H9 (cell line): Measurements from ENCODE around the gene PRTG. TPM values are rescaled to one million over a fixed set of nuclear protein-coding genes. Genes with fewer than 3 reads are reported as not detected.

ENCODE experiments used
- DNase-seq: peaks from one replicate; pipeline ENCODE4 v3.0.0-alpha.2; 2017
- H2AFZ ChIP-seq: one replicate; pipeline ENCODE4 v1.6.1; 2013; ENCODE audit warnings: mild to moderate bottlenecking, low read length, control low read depth, moderate library complexity
- H2AK5ac ChIP-seq: 2 replicates; pipeline ENCODE4 v1.6.1; 2013; ENCODE audit warnings: low read length, control low read depth, mixed read lengths; ENCODE audit not compliant: insufficient read length
- H2BK120ac ChIP-seq: one replicate; pipeline ENCODE4 v1.6.1; 2013; ENCODE audit warnings: low read depth, mild to moderate bottlenecking, low read length, control low read depth, inconsistent platforms; ENCODE audit not compliant: poor library complexity, severe bottlenecking
- H2BK12ac ChIP-seq: 2 replicates; pipeline ENCODE4 v1.6.1; 2013; ENCODE audit warnings: low read length, control low read depth, mixed read lengths, low read depth; ENCODE audit not compliant: insufficient read length
- H2BK15ac ChIP-seq: 2 replicates; pipeline ENCODE4 v1.6.1; 2013; ENCODE audit warnings: low read depth, low read length, control low read depth
- H2BK20ac ChIP-seq: one replicate; pipeline ENCODE4 v1.6.1; 2013; ENCODE audit warnings: low read depth, mild to moderate bottlenecking, low read length, control low read depth, inconsistent platforms; ENCODE audit not compliant: poor library complexity, severe bottlenecking
- H2BK5ac ChIP-seq: 2 replicates; pipeline ENCODE4 v1.6.1; 2013; ENCODE audit warnings: low read length, control low read depth, mixed read lengths; ENCODE audit not compliant: insufficient read length
- H3K14ac ChIP-seq: 2 replicates; pipeline ENCODE4 v1.6.1; 2013; ENCODE audit warnings: low read length, control low read depth; ENCODE audit not compliant: insufficient read depth
- H3K18ac ChIP-seq: 2 replicates; pipeline ENCODE4 v1.6.1; 2013; ENCODE audit warnings: low read depth, mild to moderate bottlenecking, mixed read lengths, low read length, control low read depth; ENCODE audit not compliant: insufficient read length
- H3K23ac ChIP-seq: 2 replicates; pipeline ENCODE4 v1.6.1; 2013; ENCODE audit warnings: low read length, control low read depth, mixed read lengths, low read depth; ENCODE audit not compliant: insufficient read length
- H3K23me2 ChIP-seq: 2 replicates; pipeline ENCODE4 v1.6.1; 2013; ENCODE audit warnings: low read depth, mild to moderate bottlenecking, mixed read lengths, low read length, control low read depth; ENCODE audit not compliant: insufficient read length, poor library complexity, severe bottlenecking
- H3K27ac ChIP-seq: 2 replicates; pipeline ENCODE4 v1.5.1; 2013; ENCODE audit warnings: low read length, control low read depth, mixed read lengths, low read depth; ENCODE audit not compliant: insufficient read length
- H3K27me3 ChIP-seq: 2 replicates; pipeline ENCODE4 v1.6.1; 2013; ENCODE audit warnings: low read length, control low read depth, inconsistent platforms; ENCODE audit not compliant: insufficient read depth
- H3K4ac ChIP-seq: 2 replicates; pipeline ENCODE4 v1.6.1; 2013; ENCODE audit warnings: low read depth, mild to moderate bottlenecking, control low read depth, inconsistent platforms, low read length, moderate library complexity
- H3K4me1 ChIP-seq: 2 replicates; pipeline ENCODE4 v1.6.1; 2013; ENCODE audit warnings: low read length, control low read depth, inconsistent platforms; ENCODE audit not compliant: insufficient read depth
- H3K4me2 ChIP-seq: 2 replicates; pipeline ENCODE4 v1.6.1; 2013; ENCODE audit warnings: low read length, control low read depth, mixed read lengths; ENCODE audit not compliant: insufficient read length, insufficient read depth
- H3K56ac ChIP-seq: 2 replicates; pipeline ENCODE4 v1.6.1; 2013; ENCODE audit warnings: low read depth, mild to moderate bottlenecking, mixed read lengths, low read length, control low read depth; ENCODE audit not compliant: insufficient read length
- H3K79me1 ChIP-seq: 2 replicates; pipeline ENCODE4 v1.6.1; 2013; ENCODE audit warnings: low read depth, mild to moderate bottlenecking, moderate library complexity, low read length, control low read depth, inconsistent platforms; ENCODE audit not compliant: insufficient read depth, poor library complexity, severe bottlenecking
- H3K79me2 ChIP-seq: 2 replicates; pipeline ENCODE4 v1.6.1; 2013; ENCODE audit warnings: low read length, control low read depth, inconsistent platforms; ENCODE audit not compliant: insufficient read depth
- H3K9ac ChIP-seq: 2 replicates; pipeline ENCODE4 v1.6.1; 2013; ENCODE audit warnings: low read length, control low read depth, mixed read lengths; ENCODE audit not compliant: insufficient read length; ENCODE audit errors: extremely low read depth
- H3K9me3 ChIP-seq: one replicate; pipeline ENCODE4 v1.6.1; 2013; ENCODE audit warnings: low read depth, low read length, inconsistent platforms; ENCODE audit not compliant: control insufficient read depth
- H3T11ph ChIP-seq: one replicate; pipeline ENCODE4 v1.6.1; 2013; ENCODE audit warnings: mild to moderate bottlenecking, low read length, control low read depth, inconsistent platforms
- H4K20me1 ChIP-seq: one replicate; pipeline ENCODE4 v1.6.1; 2013; ENCODE audit not compliant: control insufficient read depth, insufficient read length, insufficient read depth
- H4K5ac ChIP-seq: 2 replicates; pipeline ENCODE4 v1.6.1; 2013; ENCODE audit warnings: low read depth, mild to moderate bottlenecking, mixed read lengths, low read length, control low read depth; ENCODE audit not compliant: insufficient read length
- H4K8ac ChIP-seq: replicated peaks from 2 replicates; pipeline ENCODE4 v1.6.1; 2013; ENCODE audit warnings: low read length, control low read depth, mixed read lengths, low read depth; ENCODE audit not compliant: insufficient read length
- H4K91ac ChIP-seq: 2 replicates; pipeline ENCODE4 v1.6.1; 2013; ENCODE audit warnings: low read depth, mild to moderate bottlenecking, moderate library complexity, mixed read lengths, low read length, control low read depth; ENCODE audit not compliant: insufficient read length
- H3K27ac Mint-ChIP-seq, 3 experiments: 2 replicates in 2 of 3; 3 replicates in 1 of 3; pipeline ENCODE4 v1.8.0; 2020 to 2021; ENCODE audit warnings: mixed read lengths in 3 of 3, mild to moderate bottlenecking in 1 of 3, moderate library complexity in 1 of 3
- H3K27me3 Mint-ChIP-seq: 2 replicates; pipeline ENCODE4 v1.8.0; 2021; ENCODE audit warnings: low read depth, mild to moderate bottlenecking, moderate library complexity, mixed read lengths
- H3K36me3 Mint-ChIP-seq, 3 experiments: 2 replicates in 2 of 3; 3 replicates in 1 of 3; pipeline ENCODE4 v1.8.0; 2020 to 2021; ENCODE audit warnings: low read depth in 3 of 3, mixed read lengths in 3 of 3; ENCODE audit not compliant: insufficient read depth in 1 of 3
- H3K4me1 Mint-ChIP-seq, 2 experiments: 2 replicates each; pipeline ENCODE4 v1.8.0; 2020; ENCODE audit warnings: mixed read lengths in 2 of 2
- H3K4me3 Mint-ChIP-seq, 2 experiments: 2 replicates in 1 of 2; 3 replicates in 1 of 2; pipeline ENCODE4 v1.8.0; 2020 to 2021; ENCODE audit warnings: mild to moderate bottlenecking in 2 of 2, mixed read lengths in 2 of 2, moderate library complexity in 1 of 2
- H3K9me3 Mint-ChIP-seq, 2 experiments: 2 replicates in 1 of 2; 3 replicates in 1 of 2; pipeline ENCODE4 v1.8.0; 2020; ENCODE audit warnings: mild to moderate bottlenecking in 2 of 2, mixed read lengths in 2 of 2, moderate library complexity in 1 of 2
- WGBS: extraction: QIAGEN DNeasy Blood & Tissue Kit; methylation state at CpG from one replicate; pipeline ENCODE4 v1.1.7; 2013; ENCODE audit warnings: missing lambda C conversion rate, low lambda C conversion rate, mixed read lengths; ENCODE audit not compliant: insufficient read length; ENCODE audit errors: extremely low coverage; 5-methylcytosine and 5-hydroxymethylcytosine counted together
- total RNA-seq: library from RNA; stranded (reverse); gene quantifications from 2 replicates; pipeline ENCODE4 v1.2.1, GENCODE V29; 2021
- TF ChIP-seq, protein P1 (sequence below): fragments of 200-600 bp; sonication (generic); conservative IDR thresholded peaks from 3 replicates; pipeline ENCODE4 v1.8.0; 2021; ENCODE audit warnings: antibody characterized with exemption, mild to moderate bottlenecking

Gene PRTG
- total RNA-seq, 1 experiment from 2014 or later: 5.7 TPM

- Histone ChIP-seq H3T11ph (no peak overlapping the region), H3K79me2 (no peaks in the 10 kb centered on the region), H3K14ac (no peak overlapping the region), H2BK12ac (no peak overlapping the region), H2BK15ac (no peak overlapping the region), H4K5ac (no peak overlapping the region), H3K27me3 (no peaks in the 10 kb centered on the region), H3K4ac (no peak overlapping the region), H3K18ac (no peak overlapping the region), H2BK20ac (no peak overlapping the region), H2AFZ (no peak overlapping the region), H3K9me3 (no peaks in the 10 kb centered on the region), H2BK5ac (no peak overlapping the region), H4K91ac (no peak overlapping the region), H3K27ac (no peak overlapping the region), H3K9ac (no peak overlapping the region), H3K23me2 (no peaks in the 10 kb centered on the region), H3K79me1 (no peaks in the 10 kb centered on the region), H4K8ac (no peak overlapping the region), H2BK120ac (no peak overlapping the region), H2AK5ac (no peak overlapping the region), H3K4me2 (no peak overlapping the region), H3K56ac (no peak overlapping the region), H3K4me1 (no peaks in the 10 kb centered on the region), H4K20me1 (no peaks in the 10 kb centered on the region), H3K23ac (no peak overlapping the region)
- DNase-seq: no peak
- no peaks in the 10 kb centered on the region for H3K36me3 Mint-ChIP-seq
- H3K4me3 Mint-ChIP-seq: no peak overlapping the region
- H3K4me1 Mint-ChIP-seq: peaks cover 0 to 5% of the 10 kb centered on the region in 2 experiments; a peak in 1 of 4 replicates
- TF ChIP-seq, protein P1, sequence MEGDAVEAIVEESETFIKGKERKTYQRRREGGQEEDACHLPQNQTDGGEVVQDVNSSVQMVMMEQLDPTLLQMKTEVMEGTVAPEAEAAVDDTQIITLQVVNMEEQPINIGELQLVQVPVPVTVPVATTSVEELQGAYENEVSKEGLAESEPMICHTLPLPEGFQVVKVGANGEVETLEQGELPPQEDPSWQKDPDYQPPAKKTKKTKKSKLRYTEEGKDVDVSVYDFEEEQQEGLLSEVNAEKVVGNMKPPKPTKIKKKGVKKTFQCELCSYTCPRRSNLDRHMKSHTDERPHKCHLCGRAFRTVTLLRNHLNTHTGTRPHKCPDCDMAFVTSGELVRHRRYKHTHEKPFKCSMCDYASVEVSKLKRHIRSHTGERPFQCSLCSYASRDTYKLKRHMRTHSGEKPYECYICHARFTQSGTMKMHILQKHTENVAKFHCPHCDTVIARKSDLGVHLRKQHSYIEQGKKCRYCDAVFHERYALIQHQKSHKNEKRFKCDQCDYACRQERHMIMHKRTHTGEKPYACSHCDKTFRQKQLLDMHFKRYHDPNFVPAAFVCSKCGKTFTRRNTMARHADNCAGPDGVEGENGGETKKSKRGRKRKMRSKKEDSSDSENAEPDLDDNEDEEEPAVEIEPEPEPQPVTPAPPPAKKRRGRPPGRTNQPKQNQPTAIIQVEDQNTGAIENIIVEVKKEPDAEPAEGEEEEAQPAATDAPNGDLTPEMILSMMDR: no peak
- no peak overlapping the region for H3K27ac Mint-ChIP-seq
- H3K9me3 Mint-ChIP-seq: no peaks in the 10 kb centered on the region
- WGBS: no CpG with 5 or more reads among the region's 2 CpGs
- H3K27me3 Mint-ChIP-seq: peaks cover 2% of the 10 kb centered on the region; the same call in 1 of the 2 replicates
Observed at GRCh38 chr15:55632434-55632833, 110.5 kb downstream of the PRTG start.
